ENCODE data around the gene POLR2J3. TPM values are rescaled to one million over a fixed set of nuclear protein-coding genes. Genes with fewer than 3 reads are reported as not detected.
"Not testable (repeated sequence)": the region's sequence is repeated elsewhere in the genome, so short reads cannot be mapped to it uniquely, and the experiment has no call there.

The POLR2J3 gene
- total and polyA plus RNA-seq, 4 donors, result 29.2 to 111 (median 52.3) TPM

GRCh38 chr7:102592477-102593019, 20.2 kb upstream of the POLR2J3 start:
- not testable (repeated sequence) for DNase-seq (ENCODE audit: low read depth in 4 of 6, low spot score in 6 of 6); H3K9me3 ChIP-seq (ENCODE audit: control insufficient read depth, insufficient read depth, low read length); H3K27me3 ChIP-seq (ENCODE audit: control insufficient read depth, insufficient read depth, low read length); H3K36me3 ChIP-seq (ENCODE audit: control insufficient read depth, insufficient read depth, low read length); H3K4me3 ChIP-seq (ENCODE audit: low read depth, low read length); H3K27ac ChIP-seq (ENCODE audit: low read depth, low read length); H3K4me1 ChIP-seq (ENCODE audit: control insufficient read depth, insufficient read depth, low read length)
- no CpG with 5 or more reads among the region's 26 CpGs for WGBS (ENCODE audit: insufficient coverage)

- WGBS (ENCODE audit: insufficient coverage), result no CpG with 5 or more reads among the region's 9 CpGs
- not testable (repeated sequence) for H3K27me3 ChIP-seq (ENCODE audit: control insufficient read depth, insufficient read depth, low read length); H3K27ac ChIP-seq (ENCODE audit: low read depth, low read length); H3K36me3 ChIP-seq (ENCODE audit: control insufficient read depth, insufficient read depth, low read length); DNase-seq (ENCODE audit: low read depth in 4 of 6, low spot score in 6 of 6); H3K9me3 ChIP-seq (ENCODE audit: control insufficient read depth, insufficient read depth, low read length); H3K4me1 ChIP-seq (ENCODE audit: control insufficient read depth, insufficient read depth, low read length); H3K4me3 ChIP-seq (ENCODE audit: low read depth, low read length)
Measured at GRCh38 chr7:102589857-102590256, 17.5 kb upstream of the POLR2J3 start.

GRCh38 chr7:102583495-102583894, 11.1 kb upstream of the POLR2J3 start:
- DNase-seq (ENCODE audit: low read depth in 4 of 6, low spot score in 6 of 6); H3K27me3 ChIP-seq (ENCODE audit: control insufficient read depth, insufficient read depth, low read length); H3K4me3 ChIP-seq (ENCODE audit: low read depth, low read length); H3K36me3 ChIP-seq (ENCODE audit: control insufficient read depth, insufficient read depth, low read length); H3K27ac ChIP-seq (ENCODE audit: low read depth, low read length); H3K4me1 ChIP-seq (ENCODE audit: control insufficient read depth, insufficient read depth, low read length); H3K9me3 ChIP-seq (ENCODE audit: control insufficient read depth, insufficient read depth, low read length): not testable (repeated sequence)
- no CpG with 5 or more reads among the region's 5 CpGs for WGBS (ENCODE audit: insufficient coverage)

- not testable (repeated sequence) for H3K4me1 ChIP-seq (ENCODE audit: control insufficient read depth, insufficient read depth, low read length); H3K27me3 ChIP-seq (ENCODE audit: control insufficient read depth, insufficient read depth, low read length); H3K36me3 ChIP-seq (ENCODE audit: control insufficient read depth, insufficient read depth, low read length); H3K27ac ChIP-seq (ENCODE audit: low read depth, low read length); H3K9me3 ChIP-seq (ENCODE audit: control insufficient read depth, insufficient read depth, low read length); DNase-seq (ENCODE audit: low read depth in 4 of 6, low spot score in 6 of 6); H3K4me3 ChIP-seq (ENCODE audit: low read depth, low read length)
- no CpG with 5 or more reads among the region's 5 CpGs for WGBS (ENCODE audit: insufficient coverage)
Measured at GRCh38 chr7:102581722-102582121, 9.3 kb upstream of the POLR2J3 start.

GRCh38 chr7:102578486-102578885, 6.1 kb upstream of the POLR2J3 start:
- DNase-seq (ENCODE audit: low read depth in 4 of 6, low spot score in 6 of 6); H3K27ac ChIP-seq (ENCODE audit: low read depth, low read length); H3K4me1 ChIP-seq (ENCODE audit: control insufficient read depth, insufficient read depth, low read length); H3K4me3 ChIP-seq (ENCODE audit: low read depth, low read length); H3K36me3 ChIP-seq (ENCODE audit: control insufficient read depth, insufficient read depth, low read length); H3K27me3 ChIP-seq (ENCODE audit: control insufficient read depth, insufficient read depth, low read length); H3K9me3 ChIP-seq (ENCODE audit: control insufficient read depth, insufficient read depth, low read length): not testable (repeated sequence)
- no CpG with 5 or more reads among the region's 5 CpGs for WGBS (ENCODE audit: insufficient coverage)

GRCh38 chr7:102577315-102578240, 5.2 kb upstream of the POLR2J3 start:
- H3K9me3 ChIP-seq (ENCODE audit: control insufficient read depth, insufficient read depth, low read length); H3K27me3 ChIP-seq (ENCODE audit: control insufficient read depth, insufficient read depth, low read length); H3K4me1 ChIP-seq (ENCODE audit: control insufficient read depth, insufficient read depth, low read length); H3K27ac ChIP-seq (ENCODE audit: low read depth, low read length); H3K36me3 ChIP-seq (ENCODE audit: control insufficient read depth, insufficient read depth, low read length); H3K4me3 ChIP-seq (ENCODE audit: low read depth, low read length): not testable (repeated sequence)
- DNase-seq (ENCODE audit: low read depth in 4 of 6, low spot score in 6 of 6), result peak in 1 of 6 donors; percentile 0
- no CpG with 5 or more reads among the region's 7 CpGs for WGBS (ENCODE audit: insufficient coverage)

GRCh38 chr7:102576363-102576762, 4.0 kb upstream of the POLR2J3 start:
- H3K4me3 ChIP-seq (ENCODE audit: low read depth, low read length); H3K36me3 ChIP-seq (ENCODE audit: control insufficient read depth, insufficient read depth, low read length); H3K9me3 ChIP-seq (ENCODE audit: control insufficient read depth, insufficient read depth, low read length); DNase-seq (ENCODE audit: low read depth in 4 of 6, low spot score in 6 of 6); H3K27ac ChIP-seq (ENCODE audit: low read depth, low read length); H3K4me1 ChIP-seq (ENCODE audit: control insufficient read depth, insufficient read depth, low read length); H3K27me3 ChIP-seq (ENCODE audit: control insufficient read depth, insufficient read depth, low read length): not testable (repeated sequence)
- WGBS (ENCODE audit: insufficient coverage), result no CpG with 5 or more reads among the region's 3 CpGs

GRCh38 chr7:102574607-102575006, 2.2 kb upstream of the POLR2J3 start:
- not testable (repeated sequence) for H3K27me3 ChIP-seq (ENCODE audit: control insufficient read depth, insufficient read depth, low read length); H3K27ac ChIP-seq (ENCODE audit: low read depth, low read length); H3K9me3 ChIP-seq (ENCODE audit: control insufficient read depth, insufficient read depth, low read length); H3K36me3 ChIP-seq (ENCODE audit: control insufficient read depth, insufficient read depth, low read length); DNase-seq (ENCODE audit: low read depth in 4 of 6, low spot score in 6 of 6); H3K4me1 ChIP-seq (ENCODE audit: control insufficient read depth, insufficient read depth, low read length); H3K4me3 ChIP-seq (ENCODE audit: low read depth, low read length)
- no CpG with 5 or more reads among the region's 6 CpGs for WGBS (ENCODE audit: insufficient coverage)

GRCh38 chr7:102568620-102569019, 3.8 kb downstream of the POLR2J3 start:
- WGBS (ENCODE audit: insufficient coverage), result 80% methylated on average over 1 of the region's 11 CpGs
- H3K27ac ChIP-seq (ENCODE audit: low read depth, low read length); H3K4me1 ChIP-seq (ENCODE audit: control insufficient read depth, insufficient read depth, low read length); DNase-seq (ENCODE audit: low read depth in 4 of 6, low spot score in 6 of 6); H3K27me3 ChIP-seq (ENCODE audit: control insufficient read depth, insufficient read depth, low read length); H3K4me3 ChIP-seq (ENCODE audit: low read depth, low read length); H3K9me3 ChIP-seq (ENCODE audit: control insufficient read depth, insufficient read depth, low read length); H3K36me3 ChIP-seq (ENCODE audit: control insufficient read depth, insufficient read depth, low read length): not testable (repeated sequence)

GRCh38 chr7:102550808-102551422, 21.5 kb downstream of the POLR2J3 start, which contains the start of gene SPDYE2:
SPDYE2 (plus strand) TSS chr7:102551226; CDS start chr7:102553256, 2,030 bp downstream.
- DNase-seq (ENCODE audit: low read depth in 4 of 6, low spot score in 6 of 6); H3K4me1 ChIP-seq (ENCODE audit: control insufficient read depth, insufficient read depth, low read length); H3K9me3 ChIP-seq (ENCODE audit: control insufficient read depth, insufficient read depth, low read length); H3K4me3 ChIP-seq (ENCODE audit: low read depth, low read length); H3K27ac ChIP-seq (ENCODE audit: low read depth, low read length); H3K36me3 ChIP-seq (ENCODE audit: control insufficient read depth, insufficient read depth, low read length); H3K27me3 ChIP-seq (ENCODE audit: control insufficient read depth, insufficient read depth, low read length): not testable (repeated sequence)
- WGBS (ENCODE audit: insufficient coverage), result no CpG with 5 or more reads among the region's 6 CpGs
